NOMO-1 treated with DMSO at 0.1 percent for 48 hours (cell line): ENCODE measurements around the gene TNK1.

ENCODE experiments used
- DNase-seq: peaks from one replicate; lab custom pipeline; 2025; ENCODE audit not compliant: unreplicated experiment; lab: John Stamatoyannopoulos, UW

TNK1 gene

DNA sequence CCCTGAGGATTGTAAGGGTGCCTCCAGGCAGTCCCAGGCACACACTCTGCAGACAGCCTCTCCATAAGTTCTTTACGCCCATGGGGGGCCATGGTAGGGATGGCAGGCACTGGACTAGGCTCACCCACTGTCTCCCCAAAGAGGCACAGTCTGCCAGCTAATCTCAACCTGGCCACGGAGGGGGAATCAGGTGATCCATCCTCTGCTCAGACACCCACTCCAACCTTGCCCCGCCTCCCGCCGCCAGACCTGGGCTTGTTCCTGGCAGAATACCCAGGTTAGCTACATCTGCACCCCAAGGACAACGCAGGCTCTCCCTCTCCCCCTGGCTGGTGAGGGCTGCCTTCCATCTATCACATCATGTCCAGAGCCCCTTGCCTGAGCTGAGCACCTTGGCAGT is 28.0 kb downstream of the TNK1 start:
- DNase-seq, result no peak

DNA sequence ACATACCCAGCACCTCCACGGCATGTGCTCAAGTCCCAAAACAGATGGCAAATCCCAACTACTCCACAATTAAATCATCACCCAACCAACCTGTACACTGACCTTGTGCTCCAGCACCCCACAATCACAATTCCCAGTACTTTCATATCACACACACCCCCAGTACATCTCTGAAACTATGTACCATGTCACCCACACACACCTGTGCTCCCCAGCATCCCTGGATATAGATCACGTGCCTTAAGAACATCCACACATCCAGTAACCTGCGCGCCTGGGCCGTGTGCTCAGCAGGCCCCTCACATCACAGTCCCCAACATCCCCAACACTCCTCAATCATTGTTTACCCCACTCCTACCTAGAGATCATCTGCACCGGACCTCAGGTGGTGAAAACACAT is 28.8 kb downstream of the TNK1 start:
- no peak for DNase-seq

DNA sequence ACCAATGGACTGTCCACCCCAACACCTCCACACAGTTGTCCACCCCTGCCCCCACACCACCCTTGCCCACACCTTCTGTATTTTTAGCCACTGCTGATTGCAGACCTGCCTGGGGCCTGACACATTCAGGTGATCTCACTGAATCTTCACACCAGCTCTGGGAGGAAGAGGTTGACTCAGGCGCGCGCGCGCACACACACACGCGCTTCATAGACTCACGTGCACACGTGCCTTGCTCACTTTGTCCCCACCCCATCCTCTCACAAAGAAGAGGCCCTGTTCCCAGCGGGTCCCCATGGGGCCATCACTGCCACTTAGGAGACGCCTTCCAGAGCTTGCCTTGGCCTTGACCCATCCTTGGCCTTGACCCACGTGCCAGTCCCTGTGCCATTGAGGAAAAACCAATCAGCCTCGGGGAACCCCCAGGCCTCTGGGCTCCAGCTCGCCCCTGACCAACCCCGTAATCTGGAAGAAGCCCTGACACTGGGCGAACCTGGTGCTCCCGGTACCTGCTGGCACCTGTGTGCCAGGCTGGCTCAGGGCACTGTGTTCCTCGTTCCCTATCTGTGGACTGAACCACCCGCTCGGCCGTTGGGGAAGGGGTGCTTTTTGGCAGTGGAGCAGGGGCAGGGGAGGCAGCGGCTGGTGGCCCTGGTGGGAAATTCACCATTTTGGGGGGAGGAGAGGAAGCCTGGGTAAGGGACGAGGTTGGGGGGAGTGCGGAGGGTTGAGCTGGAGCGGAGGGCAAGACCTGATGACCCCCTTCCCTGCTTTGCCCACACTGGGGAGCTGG is 29.9 kb downstream of the TNK1 start:
- DNase-seq, result no peak

DNA sequence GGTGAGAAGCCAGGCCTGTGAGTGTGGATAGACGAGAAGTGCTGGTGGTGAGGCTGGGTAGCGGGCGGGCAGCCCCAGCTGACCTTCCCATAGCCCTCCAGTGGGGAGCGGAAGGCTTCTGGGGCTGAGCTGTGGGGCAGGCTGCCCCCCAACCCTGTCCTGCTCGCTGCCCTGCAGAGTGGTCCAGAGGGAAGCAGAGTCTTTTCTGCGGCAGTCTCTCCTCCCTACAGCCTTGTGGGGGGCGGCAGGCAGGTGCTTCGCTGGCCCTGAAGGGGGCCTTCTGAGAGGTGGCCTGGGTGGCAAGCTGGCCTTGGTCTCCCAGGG is 30.5 kb downstream of the TNK1 start:
- no peak for DNase-seq

GRCh38 chr17:7413346-7413985 is 32.6 kb downstream of the TNK1 start:
- DNase-seq, result no peak

DNA sequence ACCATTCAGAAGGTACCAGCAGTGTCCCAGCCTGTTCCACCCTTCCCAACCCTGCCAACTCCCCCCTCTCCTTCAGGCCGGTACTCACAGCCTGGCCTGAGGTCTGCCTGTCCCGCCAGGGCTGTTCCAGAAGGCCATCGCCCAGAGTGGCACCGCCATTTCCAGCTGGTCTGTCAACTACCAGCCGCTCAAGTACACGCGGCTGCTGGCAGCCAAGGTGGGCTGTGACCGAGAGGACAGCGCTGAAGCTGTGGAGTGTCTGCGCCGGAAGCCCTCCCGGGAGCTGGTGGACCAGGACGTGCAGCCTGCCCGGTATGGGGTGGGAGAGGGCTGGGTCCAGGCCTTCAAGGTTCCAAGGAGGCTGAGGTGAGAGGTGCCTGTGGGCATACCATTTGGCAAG is 33.9 kb downstream of the TNK1 start:
- no peak for DNase-seq

- DNase-seq, result no peak
These were observed 34.9 kb downstream of the TNK1 start for GRCh38 chr17:7415784-7416183.

GRCh38 chr17:7416323-7416722 is 35.4 kb downstream of the TNK1 start:
- no peak for DNase-seq

DNA sequence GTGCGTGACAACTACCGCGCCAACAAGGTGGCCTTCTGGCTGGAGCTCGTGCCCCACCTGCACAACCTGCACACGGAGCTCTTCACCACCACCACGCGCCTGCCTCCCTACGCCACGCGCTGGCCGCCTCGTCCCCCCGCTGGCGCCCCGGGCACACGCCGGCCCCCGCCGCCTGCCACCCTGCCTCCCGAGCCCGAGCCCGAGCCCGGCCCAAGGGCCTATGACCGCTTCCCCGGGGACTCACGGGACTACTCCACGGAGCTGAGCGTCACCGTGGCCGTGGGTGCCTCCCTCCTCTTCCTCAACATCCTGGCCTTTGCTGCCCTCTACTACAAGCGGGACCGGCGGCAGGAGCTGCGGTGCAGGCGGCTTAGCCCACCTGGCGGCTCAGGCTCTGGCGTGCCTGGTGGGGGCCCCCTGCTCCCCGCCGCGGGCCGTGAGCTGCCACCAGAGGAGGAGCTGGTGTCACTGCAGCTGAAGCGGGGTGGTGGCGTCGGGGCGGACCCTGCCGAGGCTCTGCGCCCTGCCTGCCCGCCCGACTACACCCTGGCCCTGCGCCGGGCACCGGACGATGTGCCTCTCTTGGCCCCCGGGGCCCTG is 36.3 kb downstream of the TNK1 start:
- DNase-seq, result no peak

GRCh38 chr17:7418472-7419152 is 37.7 kb downstream of the TNK1 start:
- DNase-seq, result no peak

DNA sequence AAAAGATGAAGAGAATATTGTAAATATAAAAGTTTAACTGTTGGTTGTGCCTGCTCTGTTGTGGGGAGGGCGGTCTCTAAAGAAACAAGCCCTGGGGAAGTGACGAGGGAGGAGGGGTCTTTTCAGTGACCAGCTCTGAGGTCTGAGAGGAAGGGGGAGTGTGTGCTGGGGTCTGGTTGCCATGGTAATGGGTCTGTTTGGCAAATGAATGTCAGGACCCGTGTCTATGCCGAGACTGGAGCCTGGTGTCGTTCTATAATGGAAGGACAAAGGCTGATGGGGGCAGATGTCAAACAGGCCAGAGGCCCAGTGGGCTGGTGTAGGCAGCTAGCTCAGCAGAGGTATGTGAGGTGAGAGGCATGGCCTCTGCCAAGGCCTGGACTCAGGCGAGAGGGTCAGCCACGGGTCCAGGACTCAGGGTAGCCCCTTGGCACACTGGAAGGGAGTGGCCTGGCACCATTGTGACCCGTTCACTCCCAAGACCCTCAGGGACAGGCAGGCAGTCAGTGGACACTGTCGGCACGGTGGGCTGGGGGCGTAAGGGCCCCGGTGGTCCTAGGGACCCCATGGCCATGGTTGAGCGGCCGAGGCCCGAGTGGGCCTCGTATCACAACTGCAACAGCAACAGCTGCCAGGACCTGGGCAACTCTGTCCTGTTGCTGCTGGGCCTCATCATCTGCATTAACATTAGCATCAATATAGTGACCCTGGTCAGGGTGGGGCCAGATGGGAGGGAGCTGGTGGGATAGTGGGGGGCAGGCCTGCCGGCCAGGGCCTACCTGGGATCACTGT is 39.1 kb downstream of the TNK1 start, which contains the start of gene SPEM1:
Gene SPEM1, plus strand, starts transcription at position 506 of the 792 bp plus-strand sequence. Its CDS starts 61 bp downstream, at position 567.
- DNase-seq, result no peak

- DNase-seq, result no peak
These were observed 40.3 kb downstream of the TNK1 start for GRCh38 chr17:7421186-7421585.

DNA sequence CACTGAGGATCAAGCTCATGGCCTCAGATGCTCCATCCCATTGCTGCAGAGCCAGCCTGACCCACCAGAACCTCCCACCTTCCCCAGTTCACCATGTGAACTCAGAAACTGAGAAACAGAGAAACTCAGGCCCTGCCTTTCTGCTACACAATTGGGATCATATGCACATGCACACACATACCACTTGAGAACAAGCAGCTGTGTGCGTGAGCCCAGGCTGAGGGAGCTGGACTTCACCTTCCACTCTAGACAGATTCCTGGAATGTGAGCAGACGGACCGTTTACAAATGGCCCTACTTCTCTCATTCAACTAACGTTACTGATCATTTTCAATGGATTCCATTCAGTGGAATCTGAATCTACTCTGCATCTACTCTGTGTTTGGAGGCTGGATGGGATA is 42.8 kb downstream of the TNK1 start:
- no peak for DNase-seq

GRCh38 chr17:7425316-7425715 is 44.4 kb downstream of the TNK1 start, which contains the start of gene SPEM2:
Gene SPEM2, plus strand, starts transcription at chr17:7425616. Its CDS starts 73 bp downstream, at chr17:7425689.
- no peak for DNase-seq

DNA sequence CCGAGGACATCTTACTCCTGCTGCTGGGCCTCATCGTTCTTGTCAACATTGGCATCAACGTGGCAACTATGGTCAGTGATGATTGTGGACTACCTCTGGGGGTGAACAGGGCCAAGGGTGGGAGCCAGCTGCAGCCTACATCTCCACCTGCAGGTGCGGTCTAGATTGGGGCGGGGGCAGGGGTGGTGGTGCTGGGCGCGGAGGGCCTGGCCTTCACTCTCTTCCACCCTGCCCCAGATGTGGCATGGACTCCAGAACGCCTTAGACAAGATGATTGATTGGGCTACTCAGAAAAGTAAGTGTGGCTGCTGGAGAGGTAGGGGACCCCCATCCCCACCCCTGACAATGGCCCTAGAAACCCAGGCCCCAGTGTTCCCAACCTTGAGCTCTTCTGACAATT is 44.9 kb downstream of the TNK1 start:
- no peak for DNase-seq

DNA sequence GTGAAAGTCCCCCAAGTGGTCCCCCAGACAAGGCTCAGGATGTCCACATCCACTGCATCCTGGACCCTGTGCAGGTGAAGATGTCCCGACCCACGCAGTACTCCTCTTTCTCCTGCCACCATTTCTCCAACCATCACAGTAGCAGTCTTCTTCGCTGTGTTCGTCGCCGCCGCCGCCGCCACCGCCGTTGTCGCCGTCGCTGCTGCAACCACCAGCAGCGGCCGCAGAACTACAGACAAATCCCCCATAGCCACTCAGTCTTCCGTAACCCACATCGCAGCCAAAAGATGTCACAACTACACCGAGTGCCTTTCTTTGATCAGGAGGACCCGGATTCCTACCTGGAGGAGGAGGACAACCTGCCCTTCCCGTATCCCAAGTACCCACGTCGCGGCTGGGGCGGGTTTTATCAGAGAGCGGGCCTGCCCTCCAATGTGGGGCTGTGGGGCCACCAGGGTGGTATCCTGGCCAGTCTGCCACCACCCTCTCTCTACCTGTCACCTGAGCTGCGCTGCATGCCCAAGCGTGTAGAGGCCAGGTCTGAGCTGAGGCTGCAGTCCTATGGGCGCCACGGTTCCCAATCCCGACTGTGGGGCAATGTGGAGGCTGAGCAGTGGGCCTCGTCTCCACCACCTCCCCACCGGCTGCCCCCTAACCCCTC is 45.4 kb downstream of the TNK1 start:
- DNase-seq, result no peak

GRCh38 chr17:7426896-7427489 is 46.1 kb downstream of the TNK1 start:
- DNase-seq, result no peak

- DNase-seq, result no peak
These were observed 46.7 kb downstream of the TNK1 start for GRCh38 chr17:7427549-7427948.

DNA sequence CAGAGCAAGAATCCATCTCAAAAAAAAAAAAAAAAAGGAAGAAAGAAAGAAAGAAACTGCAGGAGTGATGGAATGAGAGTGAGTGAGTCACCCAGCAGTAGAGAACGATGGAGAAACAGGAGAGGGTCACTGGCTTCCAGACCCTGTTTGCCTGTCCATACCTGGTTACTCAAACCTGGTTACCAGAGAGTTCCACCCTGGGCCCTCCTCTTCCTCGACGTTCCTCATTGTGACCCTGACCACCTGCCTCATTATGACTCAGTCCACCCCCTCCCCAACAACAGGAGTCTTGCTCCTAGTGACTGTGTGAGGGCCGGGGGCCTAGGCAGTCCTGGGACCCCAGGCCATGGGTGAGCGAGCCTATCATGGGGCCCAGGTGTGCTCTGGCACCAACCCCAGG is 47.7 kb downstream of the TNK1 start, which contains the start of gene SPEM3:
Gene SPEM3, plus strand, starts transcription at position 301 of the 400 bp plus-strand sequence. Its CDS starts 46 bp downstream, at position 347.
- no peak for DNase-seq

- no peak for DNase-seq
These were observed 48.8 kb downstream of the TNK1 start for GRCh38 chr17:7429722-7430121.
